K562 (cell line): ENCODE results near the gene IGFALS.

Experiments used
- STAT5B ChIP-seq: fragments of 250-450 bp; sonication (Bioruptor Pico); IDR thresholded peaks from 2 replicates; pipeline ENCODE4 v1.8.0; 2021; ENCODE audit warnings: mild to moderate bottlenecking, inconsistent platforms
- TRIM28 ChIP-seq: fragments of 450-650 bp; IDR thresholded peaks from 2 replicates; pipeline ENCODE4 v1.6.1; 2017

GRCh38 chr16:1794908-1795666 is 1.6 kb upstream of the IGFALS start:
- TF ChIP-seq STAT5B (CRISPR knock-in tag) = no peak
- TF ChIP-seq TRIM28 = no peak
